HG02943 (cell line): Measurements from ENCODE around the gene LMO3.

Source experiments
- ATAC-seq: cut with Tn5 transposase; IDR thresholded peaks from one replicate; pipeline ENCODE4 v1.9.1; 2021; ENCODE audit warnings: mild to moderate bottlenecking, low read depth, moderate library complexity; ENCODE audit not compliant: unreplicated experiment

LMO3 gene

GRCh38 chr12:16606117-16606200 is at the start of gene LMO3:
TSS of gene LMO3 (minus strand) at chr12:16606162. CDS start at chr12:16600860, 5,302 bp downstream.
- ATAC-seq, result no peak

- ATAC-seq, result peak; percentile 87
These were observed 30.6 kb upstream of the LMO3 start for GRCh38 chr12:16636435-16637055.

- no peak for ATAC-seq
These were observed 28.8 kb upstream of the LMO3 start for GRCh38 chr12:16634786-16635185.

GRCh38 chr12:16626991-16627390 is 21.0 kb upstream of the LMO3 start:
- ATAC-seq, result no peak

- ATAC-seq, result no peak
These were observed 16.4 kb upstream of the LMO3 start for GRCh38 chr12:16622338-16622737.

GRCh38 chr12:16619537-16619936 is 13.6 kb upstream of the LMO3 start:
- ATAC-seq, result no peak

GRCh38 chr12:16618256-16618655 is 12.3 kb upstream of the LMO3 start:
- no peak for ATAC-seq

- no peak for ATAC-seq
These were observed 7.2 kb upstream of the LMO3 start for GRCh38 chr12:16613199-16613598.

DNA sequence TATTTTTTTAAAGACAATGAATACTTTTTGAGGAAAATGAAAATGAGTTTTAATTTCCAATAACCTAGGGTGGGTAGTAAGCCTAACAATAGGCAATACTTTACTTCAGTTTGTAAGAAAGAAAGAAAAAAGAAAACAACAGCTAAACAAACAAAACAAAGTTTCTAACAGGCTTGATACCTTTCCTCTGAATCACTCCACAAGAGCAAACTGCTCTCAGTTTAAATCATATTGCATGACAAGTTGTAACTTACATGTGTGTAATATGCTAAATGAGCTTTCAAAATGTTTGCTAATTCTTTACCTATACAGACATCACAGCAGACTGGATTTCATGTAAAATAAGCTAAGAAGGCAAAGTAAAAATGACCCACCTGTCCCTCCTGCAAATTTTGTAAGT is 6.7 kb upstream of the LMO3 start:
- no peak for ATAC-seq

DNA sequence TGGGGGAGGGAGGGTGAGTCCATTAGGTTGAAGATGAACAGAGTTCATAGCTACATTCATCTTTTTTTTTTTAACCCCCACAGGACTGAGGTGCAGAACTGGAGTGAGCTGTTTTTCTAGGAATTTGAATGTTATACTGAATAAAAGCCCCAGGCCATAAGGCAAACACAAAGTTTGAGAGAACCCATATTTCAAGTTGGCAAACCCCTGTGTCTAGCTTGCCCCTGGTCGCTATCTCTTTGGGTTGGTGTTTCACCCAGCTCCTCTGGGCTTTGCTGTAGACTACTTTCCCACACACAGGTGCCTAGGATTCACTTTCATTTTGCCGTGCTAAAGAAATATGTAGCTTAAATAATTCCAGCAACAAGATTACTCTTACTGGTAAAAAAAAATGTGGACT is 5.2 kb upstream of the LMO3 start:
- no peak for ATAC-seq

DNA sequence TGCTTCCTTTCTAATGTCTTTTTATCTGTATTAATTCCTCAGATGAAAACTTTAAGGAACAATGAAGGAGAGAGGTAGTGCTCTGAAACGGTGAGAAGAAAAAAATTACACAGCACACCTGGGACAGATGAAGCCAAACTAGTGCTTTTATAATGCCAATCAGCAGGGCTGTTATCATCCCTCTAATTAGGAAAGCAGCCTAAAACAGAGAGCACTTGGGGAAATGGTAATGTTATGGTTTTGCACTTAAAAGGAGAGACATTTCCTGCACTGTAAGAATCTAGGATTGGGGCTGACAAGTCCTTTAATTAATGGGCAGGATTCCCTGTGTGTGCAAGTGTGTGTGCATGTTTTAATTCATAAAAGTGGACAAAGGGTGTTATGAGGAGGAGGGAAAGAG is 4.8 kb upstream of the LMO3 start:
- no peak for ATAC-seq

DNA sequence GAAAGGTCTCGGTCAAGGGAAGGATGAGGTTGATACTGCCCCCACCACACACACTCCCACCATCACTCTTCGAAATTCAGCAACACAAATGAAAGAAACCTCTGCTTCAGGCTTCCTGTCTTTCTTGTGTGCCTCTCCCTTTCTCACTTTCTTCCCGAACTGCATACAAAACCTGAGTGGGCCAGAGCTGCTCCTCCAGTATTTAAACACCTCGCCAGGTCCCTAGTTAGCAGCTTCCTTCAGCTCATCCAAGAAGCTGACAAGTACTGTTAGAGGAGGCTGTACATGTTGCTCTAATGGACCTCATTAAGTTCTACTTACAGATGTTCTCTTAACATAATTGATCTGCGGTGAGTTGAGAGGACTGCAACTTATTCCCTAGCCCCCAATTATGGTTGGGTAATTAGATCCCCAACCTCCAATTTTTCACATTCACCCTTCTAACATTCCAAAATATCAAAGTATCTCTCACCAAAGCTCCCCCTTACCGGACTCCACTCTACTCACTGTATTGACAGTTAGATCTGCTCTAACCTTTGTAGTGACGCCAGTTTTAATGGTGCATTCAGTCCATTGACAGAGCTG is 4.1 kb upstream of the LMO3 start:
- ATAC-seq, result no peak

DNA sequence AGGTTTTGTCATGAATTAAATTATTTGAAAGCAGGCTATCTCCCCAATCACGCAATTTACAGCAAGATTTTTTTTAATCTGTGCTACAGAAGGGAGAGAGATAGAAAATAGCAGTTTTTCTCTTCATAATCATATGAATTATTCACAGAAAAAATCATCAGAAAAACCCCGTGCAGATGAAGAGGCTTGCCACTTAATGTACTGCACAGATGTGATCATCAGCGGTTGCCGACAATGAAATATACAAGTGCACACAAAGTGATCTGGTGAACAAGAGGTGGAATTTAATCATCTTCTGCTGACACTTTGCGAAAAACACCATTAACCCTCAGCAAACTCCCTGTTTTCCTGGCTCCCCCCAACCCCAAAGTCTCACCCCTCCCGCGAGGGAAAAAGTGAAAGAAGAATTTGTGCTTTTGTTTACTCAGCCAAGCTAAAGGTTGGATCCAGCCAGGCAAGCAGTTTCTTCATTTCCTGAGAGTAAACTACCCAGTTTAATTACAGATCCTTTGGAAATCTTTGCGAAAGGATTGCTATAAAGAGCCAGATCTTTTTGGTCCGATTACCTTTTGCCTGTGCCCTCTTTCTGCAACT is 3.1 kb upstream of the LMO3 start:
- no peak for ATAC-seq

GRCh38 chr12:16607906-16608775 is 2.2 kb upstream of the LMO3 start:
- ATAC-seq, result no peak

DNA sequence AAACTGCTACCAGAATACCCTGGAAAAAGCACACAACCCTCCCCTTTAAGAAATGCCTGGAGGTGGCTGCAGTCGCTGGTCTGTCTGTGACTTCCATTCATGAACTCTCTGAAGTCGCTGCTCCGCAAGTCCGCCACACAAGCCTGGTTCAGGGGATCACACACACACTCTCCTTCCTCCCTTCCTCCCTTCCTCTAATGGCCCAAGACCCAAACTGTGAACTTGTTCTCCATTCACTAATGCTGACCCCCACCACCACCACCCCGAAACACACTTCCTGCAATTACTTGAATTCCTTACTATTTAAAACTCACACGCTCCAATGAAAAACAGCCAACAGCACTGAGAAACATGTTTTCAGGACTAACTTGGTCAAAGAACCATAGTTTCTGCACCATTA is 1.0 kb upstream of the LMO3 start:
- ATAC-seq, result no peak

DNA sequence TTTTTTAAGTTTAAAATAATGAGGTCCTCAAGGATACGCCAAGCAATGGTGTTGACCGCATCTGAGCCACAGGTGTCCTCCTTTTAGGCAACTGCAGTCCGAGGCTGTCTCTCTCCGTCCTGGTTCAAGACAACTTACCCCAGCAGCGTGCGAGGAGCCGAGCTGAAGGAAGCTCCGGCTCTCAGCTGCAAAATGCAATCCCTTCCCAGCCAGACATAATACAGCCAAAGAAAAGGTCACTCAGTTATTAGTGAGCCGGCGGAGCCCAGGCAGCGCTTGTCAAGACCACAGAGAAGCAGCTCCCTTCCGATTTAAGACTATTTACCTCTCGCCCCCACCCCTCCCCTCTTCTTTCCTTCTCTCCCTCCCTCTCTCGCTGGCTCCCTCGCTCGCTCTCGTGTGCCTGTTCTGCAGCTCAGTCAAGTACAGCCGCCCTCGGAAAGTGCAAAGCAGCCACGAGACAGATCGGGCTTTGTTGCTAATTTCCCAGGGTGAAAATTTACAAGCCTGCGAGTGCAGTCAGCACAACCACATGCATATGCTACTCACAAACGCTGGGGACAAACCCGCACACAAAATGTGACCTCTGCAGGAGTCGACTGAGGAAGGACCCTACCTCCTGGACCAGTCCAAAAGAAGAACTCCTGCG is 363 bp upstream of the LMO3 start:
- ATAC-seq, result peak; percentile 43

DNA sequence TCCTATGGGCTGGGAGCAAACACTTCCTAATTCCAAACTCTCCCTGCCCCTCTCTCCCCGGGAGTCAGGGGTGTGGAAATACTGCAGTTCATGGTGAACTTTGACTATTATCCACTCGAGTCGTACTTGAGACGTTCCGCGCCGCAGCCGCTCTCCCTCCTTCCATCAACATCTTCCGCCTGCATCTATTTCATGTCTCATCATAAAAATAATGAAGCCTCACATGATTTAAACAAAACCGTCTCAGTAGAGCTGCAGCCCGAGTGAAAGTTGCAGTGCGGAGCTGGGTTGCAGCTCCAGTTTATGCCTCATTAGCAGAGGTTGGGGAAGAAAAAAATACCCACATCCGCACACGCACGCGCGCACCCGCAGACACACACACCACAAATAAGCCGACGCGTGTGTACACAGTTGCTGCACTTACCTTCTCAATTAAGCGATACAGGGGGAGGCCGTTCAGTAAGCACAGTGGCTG is 283 bp downstream of the LMO3 start:
- ATAC-seq, result no peak

- ATAC-seq, result no peak
These were observed 1.2 kb downstream of the LMO3 start for GRCh38 chr12:16604596-16605252.

GRCh38 chr12:16603916-16604575 is 1.9 kb downstream of the LMO3 start:
- ATAC-seq, result no peak

GRCh38 chr12:16603260-16603915 is 2.6 kb downstream of the LMO3 start:
- no peak for ATAC-seq
